Ascending aorta (tissue), 2 donors: Measurements from ENCODE around the gene CRIP3. TPM values are rescaled to one million over a fixed set of nuclear protein-coding genes. Genes with fewer than 3 reads are reported as not detected.

Source experiments
- DNase-seq, 2 donors: peaks; one replicate each; pipeline ENCODE4 v3.0.0-alpha.2; 2019; ENCODE audit warnings: low spot score in 2 of 2
- H3K27ac ChIP-seq, 2 donors: fragments of 200-600 bp; sonication (generic); one replicate each; pipeline ENCODE4 v1.5.1; 2016 to 2017; ENCODE audit warnings: mild to moderate bottlenecking in 1 of 2
- H3K27me3 ChIP-seq: fragments of 200-600 bp; sonication (generic); one replicate; pipeline ENCODE4 v1.5.1; 2017
- H3K36me3 ChIP-seq, 2 donors: fragments of 200-600 bp; sonication (generic); one replicate each; pipeline ENCODE4 v1.5.1; 2016
- H3K4me1 ChIP-seq, 2 donors: fragments of 200-600 bp; sonication (generic); one replicate each; pipeline ENCODE4 v1.5.1; 2016 to 2017; ENCODE audit warnings: mild to moderate bottlenecking in 1 of 2
- H3K4me3 ChIP-seq, 2 donors: fragments of 200-600 bp; sonication (generic); one replicate each; pipeline ENCODE4 v1.5.1; 2016 to 2017; ENCODE audit warnings: mild to moderate bottlenecking in 1 of 2
- H3K9me3 ChIP-seq, 2 donors: fragments of 200-600 bp; sonication (generic); one replicate each; pipeline ENCODE4 v1.5.1; 2016
- CTCF ChIP-seq, 3 experiments: fragments of 200-600 bp in 2 of 3; fragments of 450-650 bp in 1 of 3; sonication (generic) in 2 of 3; IDR thresholded peaks; one replicate each; pipeline ENCODE4 v1.5.1; 2016 to 2019; ENCODE audit warnings: antibody characterized with exemption in 3 of 3, mild to moderate bottlenecking in 1 of 3, moderate library complexity in 1 of 3
- intact Hi-C: fragments of 100-400 bp; cut with DNase I; formaldehyde crosslinking; loops from one replicate; pipeline ENCODE4 v1.15.1; 2023
- total RNA-seq: library from RNA; depleted of rRNA; stranded (reverse); fragments of >200 nt; gene quantifications from one replicate; pipeline ENCODE4 v1.1.0, GENCODE V29; 2016

CRIP3 gene
- total RNA-seq, 1 donor from 2014 or later = not detected

GRCh38 chr6:43262000-43262779, 46.4 kb downstream of the CRIP3 start:
- no peak for DNase-seq
- intact Hi-C loops = no loop called here
- Histone ChIP-seq H3K4me1 (no peaks in the 10 kb centered on the region), H3K36me3 (no peaks in the 10 kb centered on the region), H3K4me3 (no peak overlapping the region), H3K9me3 (no peaks in the 10 kb centered on the region), H3K27me3 (no peaks in the 10 kb centered on the region), H3K27ac (no peak overlapping the region)
- TF ChIP-seq CTCF (IDR thresholded peaks at IDR 0.05) = no peak

DNA sequence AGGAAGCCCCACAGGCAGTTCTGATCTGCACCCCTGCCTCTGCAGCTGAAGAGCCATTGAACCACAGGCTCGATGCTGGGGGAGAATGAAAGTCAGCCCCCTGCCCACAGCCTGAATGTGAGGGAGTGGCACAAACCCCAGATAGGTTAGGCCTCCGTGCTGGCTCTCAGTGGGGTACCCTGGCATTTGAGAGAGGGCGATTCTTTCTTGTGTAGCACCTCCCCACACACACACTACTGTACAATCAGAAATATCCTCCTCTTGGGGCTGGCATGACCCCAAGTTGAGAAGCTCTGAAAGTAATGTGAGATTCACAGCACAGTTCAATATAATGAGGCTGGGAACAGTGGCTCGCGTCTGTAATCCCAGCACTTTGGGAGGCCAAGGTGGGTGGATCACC, 47.4 kb downstream of the CRIP3 start:
- DNase-seq = no peak
- intact Hi-C loops = no loop called here

DNA sequence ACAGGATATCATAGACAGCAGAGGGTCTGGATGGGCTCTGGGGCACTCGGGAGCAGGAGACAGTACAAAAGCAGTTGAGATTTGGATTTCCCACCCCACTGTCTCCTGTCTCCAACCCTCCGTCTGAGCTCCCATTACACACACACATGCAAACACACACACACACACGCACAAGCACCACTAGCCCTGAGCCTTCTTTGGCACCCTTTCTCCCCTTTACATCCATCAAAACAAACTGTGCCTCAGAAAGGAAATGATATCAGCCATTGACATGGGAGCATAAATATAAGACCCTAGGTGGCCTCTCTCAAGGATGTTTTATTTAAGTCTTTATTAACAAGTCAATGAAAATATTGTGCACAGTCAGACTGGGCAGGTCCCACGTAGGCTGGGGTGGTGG, 47.8 kb downstream of the CRIP3 start:
- Histone ChIP-seq H3K27me3 (no peaks in the 10 kb centered on the region), H3K36me3 (no peaks in the 10 kb centered on the region), H3K4me3 (no peak overlapping the region), H3K4me1 (no peaks in the 10 kb centered on the region), H3K27ac (no peak overlapping the region), H3K9me3 (no peaks in the 10 kb centered on the region)
- intact Hi-C loops = no loop called here
- TF ChIP-seq CTCF (IDR thresholded peaks at IDR 0.05) = no peak
- DNase-seq = no peak

More for the DNA sequence above, 47.4 kb downstream of the CRIP3 start:
- Histone ChIP-seq H3K4me1 (no peaks in the 10 kb centered on the region), H3K4me3 (no peak overlapping the region), H3K36me3 (no peaks in the 10 kb centered on the region), H3K27ac (no peak overlapping the region), H3K27me3 (no peaks in the 10 kb centered on the region), H3K9me3 (no peaks in the 10 kb centered on the region)
- no peak for TF ChIP-seq CTCF (IDR thresholded peaks at IDR 0.05)

DNA sequence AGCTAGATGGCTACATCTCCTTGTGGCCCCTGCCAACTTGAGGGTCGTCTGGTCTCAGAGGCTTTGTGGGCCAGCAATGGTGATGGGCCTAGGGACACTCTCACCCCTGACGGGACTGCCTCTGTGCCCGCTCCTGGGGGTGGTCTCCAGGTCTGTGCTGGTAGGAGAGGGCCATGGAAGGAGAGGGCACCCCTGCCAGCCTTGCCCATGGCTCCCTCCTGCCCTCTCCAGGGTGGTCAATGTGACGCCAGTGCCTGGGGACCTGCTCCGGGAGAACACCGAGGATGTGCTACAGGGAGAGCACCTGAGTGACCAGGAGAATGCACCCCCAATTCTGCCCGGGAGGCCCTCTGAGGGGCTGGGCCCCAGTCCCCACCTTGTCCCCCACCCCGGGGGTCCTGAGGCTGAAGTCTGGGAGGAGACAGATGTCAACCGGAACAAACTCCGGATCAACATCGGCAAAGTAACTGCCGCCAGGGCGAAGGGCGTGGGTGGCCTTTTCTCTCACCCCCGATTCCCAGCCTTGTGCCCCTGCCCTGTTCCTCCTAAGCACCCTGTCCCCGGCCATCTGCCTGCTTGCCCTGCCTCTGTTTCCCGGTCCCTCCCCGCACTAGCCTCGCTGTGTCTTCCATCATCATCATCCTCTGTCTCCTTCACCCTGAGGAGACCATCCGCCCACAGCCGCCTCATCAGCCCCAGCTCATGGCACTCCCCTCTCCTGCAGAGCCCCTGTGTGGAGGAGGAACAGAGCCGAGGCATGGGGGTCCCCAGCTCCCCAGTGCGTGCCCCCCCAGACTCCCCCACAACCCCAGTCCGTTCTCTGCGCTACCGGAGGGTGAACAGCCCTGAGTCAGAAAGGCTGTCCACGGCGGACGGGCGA, 49.6 kb downstream of the CRIP3 start:
- no peak overlapping the region for H3K4me3 ChIP-seq
- no peak overlapping the region for H3K27ac ChIP-seq
- TF ChIP-seq CTCF (IDR thresholded peaks at IDR 0.05) = no peak
- H3K4me1 ChIP-seq = no peaks in the 10 kb centered on the region
- no peaks in the 10 kb centered on the region for H3K27me3 ChIP-seq
- intact Hi-C loops = no loop called here
- DNase-seq = no peak
- no peaks in the 10 kb centered on the region for H3K36me3 ChIP-seq
- H3K9me3 ChIP-seq = no peaks in the 10 kb centered on the region

- Histone ChIP-seq H3K4me1 (no peaks in the 10 kb centered on the region), H3K36me3 (no peaks in the 10 kb centered on the region), H3K27me3 (no peaks in the 10 kb centered on the region), H3K4me3 (no peak overlapping the region), H3K27ac (no peak overlapping the region), H3K9me3 (no peaks in the 10 kb centered on the region)
- no peak for TF ChIP-seq CTCF (IDR thresholded peaks at IDR 0.05)
- intact Hi-C loops = no loop called here
- DNase-seq = no peak
Observed at GRCh38 chr6:43258180-43258579, 50.4 kb downstream of the CRIP3 start.
